SH-SY5Y (cell line): ENCODE measurements around the gene GNAI3.

Experiments
- GATA2 ChIP-seq: IDR thresholded peaks from 2 replicates; pipeline ENCODE4 v1.6.1; 2011; ENCODE audit warnings: mild to moderate bottlenecking, low read depth, low read length
- GATA3 ChIP-seq: IDR thresholded peaks from 2 replicates; pipeline ENCODE4 v1.6.1; 2011; ENCODE audit warnings: low read depth, mild to moderate bottlenecking, low read length, moderate library complexity

DNA sequence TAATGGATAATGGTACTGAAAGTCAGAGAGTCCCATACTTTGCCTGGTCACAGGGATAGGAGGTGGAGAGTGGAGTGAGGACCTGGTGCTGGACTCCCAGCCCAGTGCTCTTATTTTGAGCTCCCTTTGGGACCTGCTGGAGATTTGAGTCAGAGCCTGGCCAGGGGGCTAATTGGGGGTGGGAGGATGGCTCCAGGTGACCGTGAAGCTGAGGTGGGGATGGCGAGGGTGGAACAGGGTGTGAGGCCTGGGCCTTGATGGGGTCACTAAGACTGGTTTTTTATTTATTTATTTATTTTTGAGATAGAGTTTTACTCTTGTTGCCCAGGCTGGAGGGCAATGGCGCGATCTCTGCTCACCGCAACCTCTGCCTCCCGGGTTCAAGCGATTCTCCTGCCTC is 89.0 kb downstream of the GNAI3 start:
- TF ChIP-seq GATA3 (no peak), GATA2 (no peak)
